Measurements from ENCODE around the gene GCSAM. TPM values are rescaled to one million over a fixed set of nuclear protein-coding genes. Genes with fewer than 3 reads are reported as not detected.

Gene GCSAM
- total RNA-seq, 1 experiment from 2014 or later = not detected

DNA sequence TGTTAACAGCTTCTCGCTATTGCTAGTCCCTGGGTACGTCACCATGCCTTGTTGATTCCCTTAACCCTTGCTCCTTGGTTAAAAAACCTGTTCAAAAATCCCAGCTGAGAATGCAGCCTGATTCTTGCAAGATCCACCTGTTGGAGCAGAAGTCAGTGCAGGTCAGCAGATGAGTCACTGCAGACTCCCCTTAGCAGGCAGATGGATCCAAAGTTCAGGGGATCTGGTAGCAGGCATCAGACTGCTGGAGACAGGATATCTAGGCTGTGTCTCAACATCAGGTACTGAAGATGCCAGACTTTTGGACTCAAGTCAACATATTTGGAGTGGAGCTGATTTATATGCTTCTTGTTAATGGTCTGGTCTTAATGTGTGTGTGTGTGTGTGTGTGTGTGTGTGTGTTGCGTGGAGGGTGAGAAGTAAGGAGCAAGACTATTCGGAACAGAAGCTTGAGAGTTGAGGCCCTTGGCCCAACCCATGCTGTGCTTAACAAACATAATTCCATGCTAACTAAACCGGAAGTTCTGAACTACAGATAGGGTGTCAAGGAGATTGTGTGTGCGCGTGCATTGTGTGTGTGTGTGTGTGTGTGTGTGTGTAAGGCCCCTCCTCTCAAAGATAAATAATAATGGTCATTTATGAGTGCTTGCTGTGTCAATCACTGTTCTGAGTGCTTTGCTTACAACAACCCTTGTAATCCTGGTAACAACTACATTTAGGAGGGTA, 47.9 kb downstream of the GCSAM start:
- Mint-ChIP-seq H3K36me3 (ENCODE audit: insufficient read depth in 1 of 3, low read depth in 3 of 3) (no peaks in the 10 kb centered on the region; a peak in 1 of 7 replicates), H3K27me3 (ENCODE audit: low read depth) (peaks cover 20% of the 10 kb centered on the region), H3K9me3 (no peaks in the 10 kb centered on the region; a peak in 1 of 5 replicates), H3K27ac (no peak overlapping the region), H3K4me3 (peak overlapping the region; percentile 86 to 95), H3K4me1 (peaks cover 20 to 22% of the 10 kb centered on the region in 2 experiments)
- Histone ChIP-seq H2BK5ac (ENCODE audit: insufficient read length, low read length) (no peak overlapping the region), H3K27ac (ENCODE audit: insufficient read length, low read depth, low read length) (no peak overlapping the region), H3K4me2 (ENCODE audit: insufficient read depth, insufficient read length, low read length) (peak overlapping the region; percentile 92), H3K4ac (ENCODE audit: low read depth, low read length) (no peak overlapping the region), H4K8ac (replicated peaks; ENCODE audit: insufficient read length, low read depth, low read length) (no peak overlapping the region), H3K4me1 (ENCODE audit: insufficient read depth, low read length) (peaks cover 3% of the 10 kb centered on the region; the same call in 1 of the 2 replicates), H3K9ac (ENCODE audit: extremely low read depth, insufficient read length, low read length) (no peak overlapping the region), H3K23me2 (ENCODE audit: insufficient read length, low read depth, low read length, poor library complexity, severe bottlenecking) (peaks cover 12% of the 10 kb centered on the region), H2AK5ac (ENCODE audit: insufficient read length, low read length) (no peak overlapping the region), H3K79me2 (ENCODE audit: insufficient read depth, low read length) (peaks cover 2% of the 10 kb centered on the region; the same call in 1 of the 2 replicates), H3K27me3 (ENCODE audit: insufficient read depth, low read length) (no peaks in the 10 kb centered on the region; the same call in 1 of the 2 replicates), H3K18ac (ENCODE audit: insufficient read length, low read depth, low read length) (no peak overlapping the region), H2BK120ac (ENCODE audit: low read depth, low read length, poor library complexity, severe bottlenecking) (no peak overlapping the region), H3T11ph (ENCODE audit: low read length) (no peak overlapping the region), H3K56ac (ENCODE audit: insufficient read length, low read depth, low read length) (no peak overlapping the region), H2BK20ac (ENCODE audit: low read depth, low read length, poor library complexity, severe bottlenecking) (no peak overlapping the region), H2BK15ac (ENCODE audit: low read depth, low read length) (no peak overlapping the region), H3K14ac (ENCODE audit: insufficient read depth, low read length) (no peak overlapping the region), H3K9me3 (ENCODE audit: control insufficient read depth, low read depth, low read length) (no peaks in the 10 kb centered on the region), H4K91ac (ENCODE audit: insufficient read length, low read depth, low read length) (no peak overlapping the region), H4K5ac (ENCODE audit: insufficient read length, low read depth, low read length) (no peak overlapping the region), H3K79me1 (ENCODE audit: insufficient read depth, low read depth, low read length, poor library complexity, severe bottlenecking) (no peaks in the 10 kb centered on the region), H4K20me1 (ENCODE audit: control insufficient read depth, insufficient read depth, insufficient read length) (no peaks in the 10 kb centered on the region), H3K23ac (ENCODE audit: insufficient read length, low read depth, low read length) (no peak overlapping the region), H2AFZ (ENCODE audit: low read length) (no peak overlapping the region), H2BK12ac (ENCODE audit: insufficient read length, low read depth, low read length) (no peak overlapping the region)
- TF ChIP-seq, protein P1, sequence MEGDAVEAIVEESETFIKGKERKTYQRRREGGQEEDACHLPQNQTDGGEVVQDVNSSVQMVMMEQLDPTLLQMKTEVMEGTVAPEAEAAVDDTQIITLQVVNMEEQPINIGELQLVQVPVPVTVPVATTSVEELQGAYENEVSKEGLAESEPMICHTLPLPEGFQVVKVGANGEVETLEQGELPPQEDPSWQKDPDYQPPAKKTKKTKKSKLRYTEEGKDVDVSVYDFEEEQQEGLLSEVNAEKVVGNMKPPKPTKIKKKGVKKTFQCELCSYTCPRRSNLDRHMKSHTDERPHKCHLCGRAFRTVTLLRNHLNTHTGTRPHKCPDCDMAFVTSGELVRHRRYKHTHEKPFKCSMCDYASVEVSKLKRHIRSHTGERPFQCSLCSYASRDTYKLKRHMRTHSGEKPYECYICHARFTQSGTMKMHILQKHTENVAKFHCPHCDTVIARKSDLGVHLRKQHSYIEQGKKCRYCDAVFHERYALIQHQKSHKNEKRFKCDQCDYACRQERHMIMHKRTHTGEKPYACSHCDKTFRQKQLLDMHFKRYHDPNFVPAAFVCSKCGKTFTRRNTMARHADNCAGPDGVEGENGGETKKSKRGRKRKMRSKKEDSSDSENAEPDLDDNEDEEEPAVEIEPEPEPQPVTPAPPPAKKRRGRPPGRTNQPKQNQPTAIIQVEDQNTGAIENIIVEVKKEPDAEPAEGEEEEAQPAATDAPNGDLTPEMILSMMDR (conservative IDR thresholded peaks at IDR 0.05) = no peak
- no peak for DNase-seq
- WGBS (ENCODE audit: extremely low coverage, insufficient read length, low lambda C conversion rate) = no CpG with 5 or more reads among the region's 7 CpGs
